HTERT RPE-1 (cell line): Measurements from ENCODE around the gene TECPR2.
"Not testable (repeated sequence)": the region's sequence is repeated elsewhere in the genome, so short reads cannot be mapped to it uniquely, and the experiment has no call there.

Experiments used
- in situ Hi-C: fragments of 300-500 bp; cut with MboI; formaldehyde crosslinking; loops from 4 replicates; pipeline ENCODE4 v1.14.3; 2020; ENCODE audit warnings: low sequenced_read_pairs

Gene TECPR2

GRCh38 chr14:102523569-102524450, 161.1 kb downstream of the TECPR2 start:
- in situ Hi-C loops: no loop called here

DNA sequence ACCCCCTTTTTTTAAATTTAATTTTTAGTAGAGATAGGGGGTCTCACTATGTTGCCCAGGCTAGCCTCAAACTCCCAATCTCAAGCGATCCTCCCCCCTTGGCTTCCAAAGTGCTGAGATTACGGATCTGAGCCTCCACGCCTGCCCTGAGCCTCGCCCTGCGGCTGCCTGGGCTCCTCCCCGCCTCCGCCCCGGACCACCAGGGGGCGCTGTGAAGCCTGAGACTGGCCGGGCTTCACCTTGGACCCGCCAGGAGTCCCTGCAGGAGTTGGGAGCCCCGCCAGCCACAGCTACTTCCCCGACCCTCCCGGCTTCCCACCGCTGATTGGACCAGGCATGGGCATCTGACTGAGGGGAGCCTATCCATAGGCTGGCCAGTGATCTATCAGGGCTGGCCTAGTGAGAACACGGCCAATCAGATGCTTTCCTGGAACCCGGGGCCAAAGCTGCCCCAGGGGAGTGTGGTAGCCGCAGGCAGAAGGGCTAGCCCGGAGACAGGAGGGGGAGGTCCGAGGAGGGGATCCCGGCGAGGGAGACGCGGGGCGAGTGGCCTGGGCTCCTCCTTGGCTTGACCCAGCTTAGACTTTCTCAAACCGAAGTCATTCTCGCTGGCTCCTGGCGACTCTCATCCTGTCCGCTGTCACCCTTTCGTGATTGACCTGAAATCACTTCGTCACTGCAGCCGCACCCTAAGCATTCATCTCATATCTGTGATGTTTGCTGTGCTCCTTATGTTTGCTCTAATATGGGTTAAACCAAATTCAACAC, 161.9 kb downstream of the TECPR2 start:
- in situ Hi-C loops: no loop called here

GRCh38 chr14:102525219-102525928, 162.6 kb downstream of the TECPR2 start:
- in situ Hi-C loops: no loop called here

GRCh38 chr14:102525929-102526497, 163.3 kb downstream of the TECPR2 start:
- in situ Hi-C loops: no loop called here

- in situ Hi-C loops: no loop called here
Observed at GRCh38 chr14:102528431-102529170, 165.9 kb downstream of the TECPR2 start.

- in situ Hi-C loops: no loop called here
Observed at GRCh38 chr14:102530828-102531478, 168.2 kb downstream of the TECPR2 start.

GRCh38 chr14:102532204-102532658, 169.5 kb downstream of the TECPR2 start:
- in situ Hi-C loops: no loop called here

DNA sequence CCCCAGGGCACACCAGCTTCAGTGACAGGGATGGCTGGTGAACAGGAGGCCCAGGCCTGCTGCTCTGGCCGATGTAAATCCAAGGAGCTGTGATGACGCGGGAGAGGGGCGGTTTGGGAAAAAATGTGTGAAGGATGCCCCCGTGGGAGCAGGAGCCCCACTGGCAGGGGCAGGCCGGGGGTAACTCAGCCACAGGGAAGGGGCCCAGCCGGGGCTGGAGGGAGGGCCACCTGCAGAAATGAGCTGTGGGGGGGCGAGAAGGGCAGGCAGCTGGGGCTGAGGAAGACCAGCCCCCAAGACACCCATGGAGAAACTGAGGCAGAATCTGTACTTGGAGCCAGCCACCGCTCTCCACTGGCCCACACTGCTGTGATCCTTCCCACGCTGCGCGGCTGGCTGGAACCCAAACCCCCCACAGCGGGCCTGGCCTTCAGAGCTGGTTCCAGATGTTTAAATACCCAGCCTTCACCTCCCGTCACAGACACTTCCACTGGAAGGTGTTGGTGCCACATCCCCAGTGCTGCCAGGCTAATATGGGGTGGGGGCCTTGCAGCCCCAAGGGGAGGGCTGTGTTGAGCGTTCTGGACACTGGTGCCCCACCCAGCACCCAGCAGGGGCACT, 175.3 kb downstream of the TECPR2 start:
- in situ Hi-C loops: no loop called here

- in situ Hi-C loops: no loop called here
Observed at GRCh38 chr14:102538602-102539543, 176.1 kb downstream of the TECPR2 start.

DNA sequence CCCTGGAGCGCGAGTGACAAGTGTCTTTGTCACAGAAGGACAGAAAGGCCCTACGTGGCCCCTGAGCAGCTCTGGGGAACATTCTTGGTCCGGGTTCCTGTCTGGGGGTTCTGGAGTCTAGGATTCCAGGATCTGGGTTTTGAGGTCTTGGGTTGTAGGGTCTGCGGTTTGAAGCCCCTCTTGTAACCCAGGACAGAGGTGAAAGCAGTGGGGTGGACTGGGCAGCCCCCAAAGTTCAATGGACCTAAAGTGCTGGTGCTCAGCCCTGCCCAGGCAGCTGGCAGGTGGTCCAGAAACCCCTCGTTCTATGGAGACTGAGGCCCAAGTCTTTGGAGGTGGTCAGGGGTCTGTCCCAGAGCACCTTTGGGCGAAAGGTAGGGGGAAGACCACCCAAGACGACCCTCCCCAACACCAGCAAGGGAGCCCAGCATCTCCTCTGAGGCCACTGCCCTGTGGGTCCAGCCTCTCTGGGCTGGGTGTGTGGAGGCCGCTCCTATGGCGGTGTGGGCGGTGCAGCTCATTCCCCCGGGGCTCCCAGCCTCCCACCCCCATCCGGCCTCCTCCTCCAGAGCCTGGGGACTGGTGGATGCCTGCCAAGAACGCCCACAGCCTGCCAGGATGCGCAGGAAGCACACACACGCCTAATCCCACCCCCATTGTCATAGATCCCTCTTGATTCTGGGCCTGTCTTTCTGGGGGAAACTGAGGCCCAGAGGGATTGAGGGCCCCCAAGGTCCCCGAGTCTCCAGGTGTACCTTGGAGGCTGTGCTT, 177.0 kb downstream of the TECPR2 start:
- in situ Hi-C loops: no loop called here

DNA sequence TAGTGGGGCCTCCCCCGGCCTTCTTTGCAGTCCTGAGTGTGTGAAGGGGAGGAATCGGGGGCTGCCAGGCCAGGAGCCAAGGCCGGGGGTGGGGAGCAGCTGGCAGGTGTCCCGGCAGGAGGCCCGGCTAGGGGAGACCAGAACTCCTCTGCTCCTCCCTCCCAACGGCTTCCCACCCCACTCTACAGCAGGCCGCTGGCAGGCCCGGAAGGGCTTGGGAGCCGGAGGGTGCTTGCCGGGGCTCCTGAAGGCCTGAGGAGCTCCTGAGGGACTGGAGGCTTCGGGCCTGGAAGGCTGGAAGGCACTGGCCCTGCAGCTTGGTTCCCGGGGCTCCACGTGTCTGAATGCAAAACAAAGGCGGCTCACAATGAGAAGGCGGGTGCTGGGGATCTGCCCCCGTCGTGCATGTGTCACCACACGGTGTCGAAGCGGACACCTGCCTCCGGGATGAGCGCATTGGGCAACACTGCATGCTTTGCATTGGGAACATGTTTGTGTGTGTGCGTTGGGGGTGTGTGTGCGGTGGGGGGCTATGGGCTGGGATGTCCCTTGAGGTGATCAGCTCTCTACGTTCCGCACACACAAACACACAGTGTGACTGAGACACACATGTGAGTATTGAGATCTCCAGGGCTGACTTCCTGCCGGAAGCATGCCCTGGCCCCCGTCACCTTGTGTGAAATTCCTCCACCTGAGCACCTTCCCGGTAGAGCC, 177.7 kb downstream of the TECPR2 start:
- in situ Hi-C loops: no loop called here

GRCh38 chr14:102541029-102541491, 178.3 kb downstream of the TECPR2 start:
- in situ Hi-C loops: not testable (repeated sequence)

DNA sequence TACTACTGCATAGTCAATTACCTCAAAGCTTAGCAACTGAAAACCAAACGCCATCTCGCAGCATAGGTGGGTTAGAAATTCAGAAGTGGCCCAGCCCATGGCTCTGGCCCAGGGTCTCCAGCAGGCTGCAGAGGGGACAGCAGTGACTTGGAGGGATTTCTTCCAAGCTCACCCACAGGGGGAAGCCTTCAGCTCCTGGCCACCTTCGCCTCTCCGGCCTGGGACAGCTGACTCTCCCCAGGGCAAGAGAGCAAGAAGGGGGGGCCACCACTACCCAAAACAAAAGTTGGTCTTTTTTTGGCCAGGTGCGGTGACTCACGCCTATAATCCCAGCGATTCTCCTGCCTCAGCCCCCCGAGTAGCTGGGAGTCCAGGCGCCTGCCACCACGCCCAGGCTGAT, 179.0 kb downstream of the TECPR2 start:
- in situ Hi-C loops: no loop called here

DNA sequence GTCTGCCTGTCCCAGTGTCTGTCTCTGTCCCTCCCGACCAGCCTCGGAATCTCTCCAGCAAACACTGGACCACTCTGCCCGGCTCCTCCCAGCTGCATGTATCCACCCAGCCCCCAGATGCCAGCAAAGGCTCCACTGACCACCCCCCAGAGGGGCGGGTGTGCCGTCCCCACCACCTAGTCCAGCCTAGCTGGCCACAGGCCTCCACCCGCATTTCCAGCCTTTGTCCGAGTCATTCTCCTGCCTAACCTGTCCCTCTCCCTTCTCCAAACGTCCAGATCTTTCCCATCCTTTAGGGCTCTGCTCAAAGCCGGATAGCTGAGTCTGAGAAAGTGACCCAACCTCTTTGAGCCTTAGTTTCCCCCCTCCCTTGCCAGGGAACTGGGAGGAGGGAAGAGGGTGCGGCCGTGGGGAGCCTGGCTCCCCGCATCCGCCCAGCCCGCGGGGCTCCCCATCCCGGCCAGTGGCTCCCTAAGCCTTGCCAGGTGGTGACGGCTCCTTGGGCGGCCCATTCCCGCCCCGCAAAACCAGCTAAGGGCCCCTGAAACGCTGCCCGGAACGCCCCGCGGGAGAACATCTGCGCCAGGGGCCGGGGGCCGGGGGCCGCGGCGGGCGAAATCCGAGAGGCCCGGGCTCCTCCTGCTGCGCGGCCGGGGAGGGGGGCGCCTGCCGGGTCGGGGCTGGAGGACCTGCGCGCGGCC, 181.5 kb downstream of the TECPR2 start:
- in situ Hi-C loops: no loop called here

GRCh38 chr14:102544747-102545460, 182.2 kb downstream of the TECPR2 start:
- in situ Hi-C loops: no loop called here
